Activated B cell treated with CpG ODN at 0.5 μM for 24 hours (primary cell): Measurements from ENCODE around the gene NARF. TPM values are rescaled to one million over a fixed set of nuclear protein-coding genes. Genes with fewer than 3 reads are reported as not detected.

Experiments
- ATAC-seq: fragments of 200-7000 bp; cut with Tn5 transposase; one replicate; pipeline ENCODE4 v1.10.0; 2021; ENCODE audit warnings: low read depth, mild to moderate bottlenecking, moderate library complexity
- CTCF ChIA-PET: fragments of 350-600 bp; sonication (Branson Sonifier 250); formaldehyde crosslinking; loops from one replicate; lab custom pipeline; 2021; ENCODE audit warnings: antibody characterized with exemption; lab: Charles Lee
- POLR2A ChIA-PET: fragments of 350-600 bp; sonication (Branson Sonifier 250); formaldehyde crosslinking; loops from one replicate; lab custom pipeline; 2021; ENCODE audit warnings: antibody characterized with exemption; lab: Charles Lee
- DNase-seq: peaks from one replicate; pipeline ENCODE4 v3.0.0; 2022
- H3K27ac Mint-ChIP-seq: one replicate; pipeline ENCODE4 v1.8.0; 2020; ENCODE audit warnings: mixed read lengths
- H3K27me3 Mint-ChIP-seq: one replicate; pipeline ENCODE4 v1.8.0; 2021; ENCODE audit warnings: mixed read lengths
- H3K36me3 Mint-ChIP-seq: one replicate; pipeline ENCODE4 v1.8.0; 2021; ENCODE audit warnings: low read depth, mixed read lengths
- H3K4me1 Mint-ChIP-seq: one replicate; pipeline ENCODE4 v1.8.0; 2021; ENCODE audit warnings: mixed read lengths
- H3K4me3 Mint-ChIP-seq: one replicate; pipeline ENCODE4 v1.8.0; 2020; ENCODE audit warnings: mild to moderate bottlenecking, mixed read lengths
- H3K9me3 Mint-ChIP-seq: one replicate; pipeline ENCODE4 v1.8.0; 2020; ENCODE audit warnings: mixed read lengths
- CTCF ChIP-seq: fragments of 200-600 bp; IDR thresholded peaks from one replicate; pipeline ENCODE4 v1.8.0; 2022; ENCODE audit warnings: antibody characterized with exemption, mild to moderate bottlenecking
- intact Hi-C: fragments of 100-400 bp; cut with micrococcal nuclease; formaldehyde crosslinking; loops from one replicate; pipeline ENCODE4 v1.15.1; 2024
- total RNA-seq: library from RNA; stranded (reverse); gene quantifications from 2 replicates; pipeline ENCODE4 v1.2.3, GENCODE V29; 2022

The NARF gene
- total RNA-seq, 1 donor from 2014 or later = 81.9 TPM

DNA sequence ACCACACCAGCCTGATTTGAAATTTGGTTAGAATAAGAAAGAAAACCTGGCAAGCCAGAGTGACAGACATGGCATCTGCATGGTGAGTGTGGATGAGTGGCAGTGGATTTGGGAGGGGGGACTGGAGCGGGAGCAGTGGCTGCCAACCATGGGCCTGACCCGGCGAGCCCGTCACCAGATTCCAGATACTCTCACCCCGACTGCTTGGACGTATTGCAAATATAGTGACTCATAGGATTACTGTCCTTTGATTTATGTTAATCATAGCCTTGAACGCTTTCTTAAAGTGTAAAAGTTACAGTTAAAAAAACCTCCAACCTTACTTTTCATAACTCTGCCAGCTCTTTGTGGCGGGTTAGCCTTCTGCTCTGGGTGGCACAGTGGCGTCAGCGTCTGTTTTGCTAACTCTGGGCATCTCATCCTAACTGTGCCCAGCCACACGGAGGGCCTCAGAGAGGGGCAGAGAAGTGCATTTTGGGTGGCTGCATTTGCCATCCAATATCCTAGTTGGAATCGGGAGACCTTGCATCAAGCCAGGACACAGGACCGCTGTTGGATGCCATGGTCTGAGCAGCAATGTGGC, 34.2 kb downstream of the NARF start:
- intact Hi-C loops = loop anchor here (10.0 kb wide), 1 partner anchor 198 kb away; no protein-coding TSS in a partner anchor
- Mint-ChIP-seq H3K27ac (no peak overlapping the region), H3K4me1 (peaks cover 19% of the 10 kb centered on the region), H3K27me3 (no peaks in the 10 kb centered on the region), H3K4me3 (no peak overlapping the region), H3K36me3 (peaks cover 16% of the 10 kb centered on the region), H3K9me3 (no peaks in the 10 kb centered on the region)
- ATAC-seq (no peak), DNase-seq (no peak)
- ChIA-PET CTCF (interaction anchor here (1.2 kb wide), 1 partner anchor 68 kb away, joined by 3 read pairs; no protein-coding TSS in a partner anchor), POLR2A (interaction anchor here (0.5 to 5.5 kb wide), 4 partner anchors 14 to 35 kb away, joined by 4 to 43 read pairs (median 6); partner anchors contain the start of genes FOXK2 and NARF)
- no peak for TF ChIP-seq CTCF

- no peaks in the 10 kb centered on the region for H3K9me3 Mint-ChIP-seq
- H3K4me1 Mint-ChIP-seq = peaks cover 24% of the 10 kb centered on the region
- POLR2A ChIA-PET = interaction anchor here (0.5 to 5.5 kb wide), 6 partner anchors 13 to 640 kb away, joined by 4 to 43 read pairs (median 10); partner anchors contain the start of genes FOXK2 and NARF
- H3K27me3 Mint-ChIP-seq = no peaks in the 10 kb centered on the region
- intact Hi-C loops = loop anchor here (10.0 kb wide), 1 partner anchor 199 kb away; no protein-coding TSS in a partner anchor
- no peak for TF ChIP-seq CTCF
- ATAC-seq (no peak), DNase-seq (no peak)
- H3K4me3 Mint-ChIP-seq = no peak overlapping the region
- H3K27ac Mint-ChIP-seq = no peak overlapping the region
- CTCF ChIA-PET = interaction anchor here (0.8 to 1.2 kb wide), 2 partner anchors 13 to 69 kb away, joined by 3 read pairs; no protein-coding TSS in a partner anchor
- H3K36me3 Mint-ChIP-seq = peaks cover 12% of the 10 kb centered on the region
Measured at GRCh38 chr17:82493226-82493781, 34.8 kb downstream of the NARF start.

- Mint-ChIP-seq H3K27me3 (no peaks in the 10 kb centered on the region), H3K36me3 (peaks cover 4% of the 10 kb centered on the region), H3K27ac (peak overlapping the region; percentile 93), H3K4me1 (peaks cover 26% of the 10 kb centered on the region), H3K9me3 (no peaks in the 10 kb centered on the region), H3K4me3 (peak overlapping the region; percentile 75)
- CTCF ChIA-PET = interaction anchor here (0.7 to 1.7 kb wide), 3 partner anchors 25 to 110 kb away, joined by 3 to 5 read pairs (median 3); partner anchors contain the start of gene FOXK2
- POLR2A ChIA-PET = interaction anchor here (0.5 to 5.5 kb wide), 7 partner anchors 14 to 639 kb away, joined by 3 to 43 read pairs (median 11); partner anchors contain the start of genes FOXK2 and NARF
- peak; percentile 88 for DNase-seq
- no peak for TF ChIP-seq CTCF
- peak; percentile 78 for ATAC-seq
- intact Hi-C loops = loop anchor here (1.0 to 10.0 kb wide), 8 partner anchors 25 to 472 kb away; partner anchors contain the start of genes CENPX, FOXK2, HEXD and LRRC45
Measured at GRCh38 chr17:82494236-82495055, 35.9 kb downstream of the NARF start.

- no peaks in the 10 kb centered on the region for H3K27me3 Mint-ChIP-seq
- no peak for ATAC-seq
- no peaks in the 10 kb centered on the region for H3K9me3 Mint-ChIP-seq
- H3K4me1 Mint-ChIP-seq = peaks cover 23% of the 10 kb centered on the region
- H3K27ac Mint-ChIP-seq = peak overlapping the region; percentile 35
- CTCF ChIA-PET = interaction anchor here (1.1 kb wide), 1 partner anchor 55 kb away, joined by 3 read pairs; no protein-coding TSS in a partner anchor
- no peak for TF ChIP-seq CTCF
- POLR2A ChIA-PET = interaction anchor here (0.6 to 5.5 kb wide), 7 partner anchors 10 to 198 kb away, joined by 3 to 43 read pairs (median 6); partner anchors contain the start of genes FOXK2 and NARF
- peaks cover 4% of the 10 kb centered on the region for H3K36me3 Mint-ChIP-seq
- H3K4me3 Mint-ChIP-seq = peak overlapping the region; percentile 88
- no peak for DNase-seq
- intact Hi-C loops = loop anchor here (5.0 to 10.0 kb wide), 2 partner anchors 201 to 474 kb away; partner anchors contain the start of genes CENPX and LRRC45
Measured at GRCh38 chr17:82495844-82496528, 37.4 kb downstream of the NARF start.
